ENCODE data around the gene SETD1A.

DNA sequence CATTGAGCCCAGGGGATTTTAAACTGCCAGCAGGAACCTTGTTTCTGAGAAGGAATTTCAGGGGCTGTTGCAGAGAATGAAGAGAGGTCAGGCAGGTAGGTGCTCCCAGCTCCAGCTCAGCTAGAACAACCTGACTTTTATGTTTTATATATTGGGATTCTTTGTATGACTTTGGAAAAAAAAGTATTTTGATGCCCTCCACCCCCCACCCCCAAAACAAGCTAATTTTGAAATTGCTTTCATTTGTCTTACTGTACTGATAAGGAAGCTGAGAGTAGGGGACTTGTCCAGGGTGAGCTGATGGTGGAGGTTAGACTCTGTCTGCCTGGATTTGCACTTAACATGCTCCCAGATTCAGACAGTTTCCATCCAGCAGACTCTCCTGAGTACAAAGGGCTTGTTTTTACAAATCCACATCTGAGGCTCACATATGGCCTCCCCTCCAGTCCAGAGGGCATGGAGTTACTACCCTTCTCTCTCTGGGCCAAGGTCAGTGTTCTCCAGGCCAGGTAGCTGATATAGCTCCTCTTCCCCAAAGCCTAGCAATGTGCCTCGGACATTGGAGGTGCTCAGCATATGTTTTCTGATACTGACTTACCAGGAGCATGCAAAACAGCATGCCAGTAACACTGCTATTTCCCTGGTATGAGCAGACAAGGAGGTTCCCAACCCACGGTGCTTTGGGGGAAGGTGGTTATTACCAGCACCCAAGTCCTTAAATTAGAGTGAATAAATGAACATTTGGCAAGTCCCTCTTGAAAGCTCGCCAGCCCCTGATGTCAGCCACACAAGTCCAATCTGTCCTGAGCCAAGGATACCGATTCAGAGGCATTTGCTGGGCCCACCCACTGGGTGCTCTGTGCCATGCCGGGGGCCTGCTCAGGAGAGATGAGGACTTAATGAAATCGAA, 41.6 kb downstream of the SETD1A start:
- TF ChIP-seq, protein P1, sequence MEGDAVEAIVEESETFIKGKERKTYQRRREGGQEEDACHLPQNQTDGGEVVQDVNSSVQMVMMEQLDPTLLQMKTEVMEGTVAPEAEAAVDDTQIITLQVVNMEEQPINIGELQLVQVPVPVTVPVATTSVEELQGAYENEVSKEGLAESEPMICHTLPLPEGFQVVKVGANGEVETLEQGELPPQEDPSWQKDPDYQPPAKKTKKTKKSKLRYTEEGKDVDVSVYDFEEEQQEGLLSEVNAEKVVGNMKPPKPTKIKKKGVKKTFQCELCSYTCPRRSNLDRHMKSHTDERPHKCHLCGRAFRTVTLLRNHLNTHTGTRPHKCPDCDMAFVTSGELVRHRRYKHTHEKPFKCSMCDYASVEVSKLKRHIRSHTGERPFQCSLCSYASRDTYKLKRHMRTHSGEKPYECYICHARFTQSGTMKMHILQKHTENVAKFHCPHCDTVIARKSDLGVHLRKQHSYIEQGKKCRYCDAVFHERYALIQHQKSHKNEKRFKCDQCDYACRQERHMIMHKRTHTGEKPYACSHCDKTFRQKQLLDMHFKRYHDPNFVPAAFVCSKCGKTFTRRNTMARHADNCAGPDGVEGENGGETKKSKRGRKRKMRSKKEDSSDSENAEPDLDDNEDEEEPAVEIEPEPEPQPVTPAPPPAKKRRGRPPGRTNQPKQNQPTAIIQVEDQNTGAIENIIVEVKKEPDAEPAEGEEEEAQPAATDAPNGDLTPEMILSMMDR (IDR thresholded peaks at IDR 0.05): no peak
- TF ChIP-seq POLR2A (IDR thresholded peaks at IDR 0.05): peak; percentile 34

Measured in right lobe of liver (tissue), 4 donors.